HepG2 (cell line): ENCODE results near the gene DCTN1. TPM values are rescaled to one million over a fixed set of nuclear protein-coding genes. Genes with fewer than 3 reads are reported as not detected.
A peak's percentile ranks its signal among the peaks of the same experiment; 100 is the strongest.

ENCODE experiments used
- CEBPG ChIP-seq: IDR thresholded peaks from 2 replicates; pipeline ENCODE4 v1.6.1; 2016
- LCORL ChIP-seq, 2 experiments: fragments of 450-650 bp in 1 of 2; sonication (generic) in 1 of 2; formaldehyde crosslinking in 1 of 2; IDR thresholded peaks; 2 replicates each; pipeline versions ENCODE4 v1.5.0 to v1.6.1; 2017 to 2020; ENCODE audit warnings: antibody characterized with exemption in 1 of 2, missing genetic modification reagents in 1 of 2
- MAF1 ChIP-seq: sonication (generic); formaldehyde crosslinking; IDR thresholded peaks from 2 replicates; pipeline ENCODE4 v1.5.0; 2020; ENCODE audit warnings: missing genetic modification reagents, borderline replicate concordance
- MBD4 ChIP-seq: IDR thresholded peaks from 2 replicates; pipeline ENCODE4 v1.6.1; 2012; ENCODE audit warnings: low read length, inconsistent platforms, borderline replicate concordance
- MIXL1 ChIP-seq: IDR thresholded peaks from 2 replicates; pipeline ENCODE4 v1.6.1; 2016
- NFE2L1 ChIP-seq: sonication (generic); formaldehyde crosslinking; IDR thresholded peaks from 2 replicates; pipeline ENCODE4 v1.4.0; 2020; ENCODE audit warnings: missing genetic modification reagents, mild to moderate bottlenecking, borderline replicate concordance
- PHF8 ChIP-seq: sonication (generic); formaldehyde crosslinking; IDR thresholded peaks from 2 replicates; pipeline ENCODE4 v1.5.0; 2020; ENCODE audit warnings: missing genetic modification reagents
- PRDM10 ChIP-seq: sonication (generic); formaldehyde crosslinking; IDR thresholded peaks from 2 replicates; pipeline ENCODE4 v1.4.0; 2020; ENCODE audit warnings: low read depth, missing genetic modification reagents
- REST ChIP-seq, 2 experiments: IDR thresholded peaks; 2 replicates each; pipeline ENCODE4 v1.6.1; 2011 to 2012; ENCODE audit warnings: low read length in 2 of 2, borderline replicate concordance in 1 of 2, low read depth in 1 of 2, mild to moderate bottlenecking in 1 of 2, moderate library complexity in 1 of 2
- SUZ12 ChIP-seq: fragments of 150-350 bp; IDR thresholded peaks from 2 replicates; pipeline ENCODE4 v1.6.1; 2014; ENCODE audit warnings: low read depth, low read length
- ZNF33A ChIP-seq: sonication (generic); formaldehyde crosslinking; IDR thresholded peaks from 2 replicates; pipeline ENCODE4 v1.5.1; 2020; ENCODE audit warnings: missing genetic modification reagents, mild to moderate bottlenecking, moderate library complexity, borderline replicate concordance
- ZNF430 ChIP-seq: sonication (generic); formaldehyde crosslinking; IDR thresholded peaks from 2 replicates; pipeline ENCODE4 v1.9.0; 2021; ENCODE audit warnings: mild to moderate bottlenecking, missing genetic modification reagents
- polyA plus RNA-seq, 8 experiments: library from polyadenylated mRNA; depleted of rRNA in 3 of 8; stranded (reverse) in 7 of 8; unstranded in 1 of 8; fragments of >200 nt; fragmentation: Illumina TruSeq in 4 of 8; extraction: Trizol in 4 of 8; gene quantifications; 2 replicates each; pipeline versions ENCODE4 v1.2.1 to v1.2.3, GENCODE V29; 2011 to 2016; ENCODE audit warnings: low read depth in 4 of 8, missing spikeins in 1 of 8, mixed read lengths in 1 of 8; ENCODE audit not compliant: insufficient read depth in 1 of 8
- total RNA-seq, 5 experiments: library from RNA; depleted of rRNA; stranded (reverse); fragments of >200 nt; fragmentation: Illumina TruSeq; extraction: Trizol; gene quantifications; 2 replicates each; pipeline ENCODE4 v1.2.3, GENCODE V29; 2016; ENCODE audit warnings: low read depth in 1 of 5
- TF ChIP-seq, protein P1 (sequence below): sonication (generic); formaldehyde crosslinking; IDR thresholded peaks from 2 replicates; pipeline ENCODE4 v1.5.0; 2020; ENCODE audit warnings: missing genetic modification reagents
- TF ChIP-seq, protein P2 (sequence below): IDR thresholded peaks from 2 replicates; pipeline ENCODE4 v1.6.1; 2018; ENCODE audit warnings: missing genetic modification reagents
- TF ChIP-seq, protein P3 (sequence below): sonication (generic); formaldehyde crosslinking; IDR thresholded peaks from 2 replicates; pipeline ENCODE4 v1.4.0; 2020; ENCODE audit warnings: missing genetic modification reagents, mild to moderate bottlenecking, borderline replicate concordance

The DCTN1 gene
- total and polyA plus RNA-seq, 2 of the 13 experiments (the other 11 are each of a cell fraction or from before 2014, with no cell fraction given): 73.2 to 122 TPM

DNA sequence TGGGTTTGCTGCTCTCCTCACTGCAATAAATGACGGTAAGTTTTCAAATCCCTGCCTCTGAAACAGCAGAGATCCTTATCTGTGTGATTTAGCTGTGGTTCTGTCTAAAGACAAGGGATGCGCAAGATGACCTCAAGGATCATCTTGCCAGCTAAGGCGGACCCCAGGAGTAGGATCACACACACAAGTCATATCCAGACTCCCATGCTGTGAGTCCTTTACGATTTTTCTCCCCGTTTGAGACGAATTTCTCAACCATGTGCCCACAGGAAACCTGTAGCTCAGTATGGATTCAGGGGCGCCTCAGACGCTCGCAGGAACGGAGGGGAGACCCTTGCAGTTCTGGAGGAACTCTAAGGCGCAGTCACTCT, 11.1 kb upstream of the DCTN1 start (continued):
- TF ChIP-seq, protein P1, sequence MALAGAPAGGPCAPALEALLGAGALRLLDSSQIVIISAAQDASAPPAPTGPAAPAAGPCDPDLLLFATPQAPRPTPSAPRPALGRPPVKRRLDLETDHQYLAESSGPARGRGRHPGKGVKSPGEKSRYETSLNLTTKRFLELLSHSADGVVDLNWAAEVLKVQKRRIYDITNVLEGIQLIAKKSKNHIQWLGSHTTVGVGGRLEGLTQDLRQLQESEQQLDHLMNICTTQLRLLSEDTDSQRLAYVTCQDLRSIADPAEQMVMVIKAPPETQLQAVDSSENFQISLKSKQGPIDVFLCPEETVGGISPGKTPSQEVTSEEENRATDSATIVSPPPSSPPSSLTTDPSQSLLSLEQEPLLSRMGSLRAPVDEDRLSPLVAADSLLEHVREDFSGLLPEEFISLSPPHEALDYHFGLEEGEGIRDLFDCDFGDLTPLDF (CRISPR knock-in tag): 0 out of 2 replicates have a peak, but pooled peaks have one; percentile 26
- no peak for TF ChIP-seq LCORL (IDR thresholded peaks at IDR 0.05)
- TF ChIP-seq LCORL (CRISPR knock-in tag; IDR thresholded peaks at IDR 0.05): no peak
- TF ChIP-seq PHF8 (CRISPR knock-in tag): no peak
- TF ChIP-seq CEBPG: no peak
- no peak for TF ChIP-seq MIXL1 (CRISPR knock-in tag)
- no peak for TF ChIP-seq ZNF33A (CRISPR knock-in tag)
- TF ChIP-seq MAF1 (CRISPR knock-in tag): no peak
- no peak for TF ChIP-seq SUZ12
- TF ChIP-seq ZNF430 (CRISPR knock-in tag): no peak
- TF ChIP-seq REST (IDR thresholded peaks at IDR 0.05; ENCODE audit: borderline replicate concordance in 1 of 2, low read depth in 1 of 2, low read length in 2 of 2): no peak
- TF ChIP-seq, protein P2, sequence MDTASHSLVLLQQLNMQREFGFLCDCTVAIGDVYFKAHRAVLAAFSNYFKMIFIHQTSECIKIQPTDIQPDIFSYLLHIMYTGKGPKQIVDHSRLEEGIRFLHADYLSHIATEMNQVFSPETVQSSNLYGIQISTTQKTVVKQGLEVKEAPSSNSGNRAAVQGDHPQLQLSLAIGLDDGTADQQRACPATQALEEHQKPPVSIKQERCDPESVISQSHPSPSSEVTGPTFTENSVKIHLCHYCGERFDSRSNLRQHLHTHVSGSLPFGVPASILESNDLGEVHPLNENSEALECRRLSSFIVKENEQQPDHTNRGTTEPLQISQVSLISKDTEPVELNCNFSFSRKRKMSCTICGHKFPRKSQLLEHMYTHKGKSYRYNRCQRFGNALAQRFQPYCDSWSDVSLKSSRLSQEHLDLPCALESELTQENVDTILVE (CRISPR knock-in tag): no peak
- TF ChIP-seq NFE2L1 (CRISPR knock-in tag): no peak
- no peak for TF ChIP-seq MBD4
- TF ChIP-seq PRDM10: no peak
- TF ChIP-seq, protein P3, sequence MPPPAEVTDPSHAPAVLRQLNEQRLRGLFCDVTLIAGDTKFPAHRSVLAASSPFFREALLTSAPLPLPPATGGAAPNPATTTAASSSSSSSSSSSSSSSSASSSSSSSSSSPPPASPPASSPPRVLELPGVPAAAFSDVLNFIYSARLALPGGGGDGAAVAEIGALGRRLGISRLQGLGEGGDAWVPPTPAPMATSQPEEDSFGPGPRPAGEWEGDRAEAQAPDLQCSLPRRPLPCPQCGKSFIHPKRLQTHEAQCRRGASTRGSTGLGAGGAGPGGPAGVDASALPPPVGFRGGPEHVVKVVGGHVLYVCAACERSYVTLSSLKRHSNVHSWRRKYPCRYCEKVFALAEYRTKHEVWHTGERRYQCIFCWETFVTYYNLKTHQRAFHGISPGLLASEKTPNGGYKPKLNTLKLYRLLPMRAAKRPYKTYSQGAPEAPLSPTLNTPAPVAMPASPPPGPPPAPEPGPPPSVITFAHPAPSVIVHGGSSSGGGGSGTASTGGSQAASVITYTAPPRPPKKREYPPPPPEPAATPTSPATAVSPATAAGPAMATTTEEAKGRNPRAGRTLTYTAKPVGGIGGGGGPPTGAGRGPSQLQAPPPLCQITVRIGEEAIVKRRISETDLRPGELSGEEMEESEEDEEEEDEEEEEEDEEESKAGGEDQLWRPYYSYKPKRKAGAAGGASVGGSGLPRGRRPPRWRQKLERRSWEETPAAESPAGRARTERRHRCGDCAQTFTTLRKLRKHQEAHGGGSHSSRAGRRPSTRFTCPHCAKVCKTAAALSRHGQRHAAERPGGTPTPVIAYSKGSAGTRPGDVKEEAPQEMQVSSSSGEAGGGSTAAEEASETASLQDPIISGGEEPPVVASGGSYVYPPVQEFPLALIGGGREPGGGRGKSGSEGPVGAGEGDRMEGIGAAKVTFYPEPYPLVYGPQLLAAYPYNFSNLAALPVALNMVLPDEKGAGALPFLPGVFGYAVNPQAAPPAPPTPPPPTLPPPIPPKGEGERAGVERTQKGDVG (CRISPR knock-in tag): no peak
